ENCODE data around the gene SECTM1.

DNA sequence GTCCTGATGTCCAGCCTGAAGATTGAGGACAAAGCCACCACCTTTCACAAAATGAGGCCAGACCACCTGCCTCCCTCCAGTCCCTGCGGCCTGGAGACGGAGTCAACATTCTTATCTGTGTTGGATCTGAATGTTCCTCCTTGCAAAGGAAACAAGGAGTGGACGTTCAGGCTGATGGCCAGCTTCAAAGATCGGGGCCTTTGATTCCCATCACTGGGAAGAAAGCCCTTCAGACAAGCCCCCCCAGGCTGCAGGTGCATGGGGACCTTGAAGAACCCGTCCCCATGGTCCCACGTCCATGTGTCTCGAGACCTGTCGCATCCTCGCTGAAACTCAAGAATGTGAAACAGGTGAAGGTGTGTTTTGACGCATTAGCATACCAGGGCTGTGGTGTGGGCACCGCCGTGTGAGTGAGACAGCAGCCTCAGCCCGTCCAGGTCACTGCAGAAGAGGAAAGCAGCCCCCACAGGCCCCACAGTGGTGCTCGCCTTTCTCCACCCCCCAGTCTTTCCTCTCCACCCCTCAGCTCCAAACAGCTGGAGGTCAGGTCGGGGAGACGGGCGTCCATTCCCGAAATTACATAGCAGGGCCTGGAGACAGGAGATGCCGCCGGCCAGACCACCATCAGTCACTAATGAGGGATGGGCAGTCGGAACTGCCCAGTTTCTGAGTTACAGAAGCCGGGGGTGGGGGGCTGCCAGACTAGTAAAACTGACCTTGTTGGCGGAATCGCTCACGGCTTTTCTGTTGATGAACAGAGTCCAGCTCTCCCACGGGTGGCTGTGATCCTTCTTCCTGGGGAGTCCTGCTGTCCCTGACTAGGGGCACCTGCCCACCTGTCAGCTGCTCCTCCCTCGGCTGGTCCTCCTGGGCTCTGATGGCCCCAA, 59.2 kb downstream of the SECTM1 start:
- TF ChIP-seq HOXA7 (CRISPR knock-in tag; IDR thresholded peaks at IDR 0.05) (no peak), KDM1A (IDR thresholded peaks at IDR 0.05; ENCODE audit: low read depth) (no peak), POLR2A (IDR thresholded peaks at IDR 0.05; ENCODE audit: low read length) (no peak), ESRRA (IDR thresholded peaks at IDR 0.05; ENCODE audit: borderline replicate concordance, low read length) (no peak), NFE2L2 (conservative IDR thresholded peaks at IDR 0.05; ENCODE audit: low read length) (no peak), RCOR1 (IDR thresholded peaks at IDR 0.05; ENCODE audit: low read depth, low read length) (no peak)
- TF ChIP-seq, protein P1, sequence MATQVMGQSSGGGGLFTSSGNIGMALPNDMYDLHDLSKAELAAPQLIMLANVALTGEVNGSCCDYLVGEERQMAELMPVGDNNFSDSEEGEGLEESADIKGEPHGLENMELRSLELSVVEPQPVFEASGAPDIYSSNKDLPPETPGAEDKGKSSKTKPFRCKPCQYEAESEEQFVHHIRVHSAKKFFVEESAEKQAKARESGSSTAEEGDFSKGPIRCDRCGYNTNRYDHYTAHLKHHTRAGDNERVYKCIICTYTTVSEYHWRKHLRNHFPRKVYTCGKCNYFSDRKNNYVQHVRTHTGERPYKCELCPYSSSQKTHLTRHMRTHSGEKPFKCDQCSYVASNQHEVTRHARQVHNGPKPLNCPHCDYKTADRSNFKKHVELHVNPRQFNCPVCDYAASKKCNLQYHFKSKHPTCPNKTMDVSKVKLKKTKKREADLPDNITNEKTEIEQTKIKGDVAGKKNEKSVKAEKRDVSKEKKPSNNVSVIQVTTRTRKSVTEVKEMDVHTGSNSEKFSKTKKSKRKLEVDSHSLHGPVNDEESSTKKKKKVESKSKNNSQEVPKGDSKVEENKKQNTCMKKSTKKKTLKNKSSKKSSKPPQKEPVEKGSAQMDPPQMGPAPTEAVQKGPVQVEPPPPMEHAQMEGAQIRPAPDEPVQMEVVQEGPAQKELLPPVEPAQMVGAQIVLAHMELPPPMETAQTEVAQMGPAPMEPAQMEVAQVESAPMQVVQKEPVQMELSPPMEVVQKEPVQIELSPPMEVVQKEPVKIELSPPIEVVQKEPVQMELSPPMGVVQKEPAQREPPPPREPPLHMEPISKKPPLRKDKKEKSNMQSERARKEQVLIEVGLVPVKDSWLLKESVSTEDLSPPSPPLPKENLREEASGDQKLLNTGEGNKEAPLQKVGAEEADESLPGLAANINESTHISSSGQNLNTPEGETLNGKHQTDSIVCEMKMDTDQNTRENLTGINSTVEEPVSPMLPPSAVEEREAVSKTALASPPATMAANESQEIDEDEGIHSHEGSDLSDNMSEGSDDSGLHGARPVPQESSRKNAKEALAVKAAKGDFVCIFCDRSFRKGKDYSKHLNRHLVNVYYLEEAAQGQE (IDR thresholded peaks at IDR 0.05), result no peak
- TF ChIP-seq, protein P2, sequence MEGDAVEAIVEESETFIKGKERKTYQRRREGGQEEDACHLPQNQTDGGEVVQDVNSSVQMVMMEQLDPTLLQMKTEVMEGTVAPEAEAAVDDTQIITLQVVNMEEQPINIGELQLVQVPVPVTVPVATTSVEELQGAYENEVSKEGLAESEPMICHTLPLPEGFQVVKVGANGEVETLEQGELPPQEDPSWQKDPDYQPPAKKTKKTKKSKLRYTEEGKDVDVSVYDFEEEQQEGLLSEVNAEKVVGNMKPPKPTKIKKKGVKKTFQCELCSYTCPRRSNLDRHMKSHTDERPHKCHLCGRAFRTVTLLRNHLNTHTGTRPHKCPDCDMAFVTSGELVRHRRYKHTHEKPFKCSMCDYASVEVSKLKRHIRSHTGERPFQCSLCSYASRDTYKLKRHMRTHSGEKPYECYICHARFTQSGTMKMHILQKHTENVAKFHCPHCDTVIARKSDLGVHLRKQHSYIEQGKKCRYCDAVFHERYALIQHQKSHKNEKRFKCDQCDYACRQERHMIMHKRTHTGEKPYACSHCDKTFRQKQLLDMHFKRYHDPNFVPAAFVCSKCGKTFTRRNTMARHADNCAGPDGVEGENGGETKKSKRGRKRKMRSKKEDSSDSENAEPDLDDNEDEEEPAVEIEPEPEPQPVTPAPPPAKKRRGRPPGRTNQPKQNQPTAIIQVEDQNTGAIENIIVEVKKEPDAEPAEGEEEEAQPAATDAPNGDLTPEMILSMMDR (IDR thresholded peaks at IDR 0.05), result no peak
- TF ChIP-seq, protein P3, sequence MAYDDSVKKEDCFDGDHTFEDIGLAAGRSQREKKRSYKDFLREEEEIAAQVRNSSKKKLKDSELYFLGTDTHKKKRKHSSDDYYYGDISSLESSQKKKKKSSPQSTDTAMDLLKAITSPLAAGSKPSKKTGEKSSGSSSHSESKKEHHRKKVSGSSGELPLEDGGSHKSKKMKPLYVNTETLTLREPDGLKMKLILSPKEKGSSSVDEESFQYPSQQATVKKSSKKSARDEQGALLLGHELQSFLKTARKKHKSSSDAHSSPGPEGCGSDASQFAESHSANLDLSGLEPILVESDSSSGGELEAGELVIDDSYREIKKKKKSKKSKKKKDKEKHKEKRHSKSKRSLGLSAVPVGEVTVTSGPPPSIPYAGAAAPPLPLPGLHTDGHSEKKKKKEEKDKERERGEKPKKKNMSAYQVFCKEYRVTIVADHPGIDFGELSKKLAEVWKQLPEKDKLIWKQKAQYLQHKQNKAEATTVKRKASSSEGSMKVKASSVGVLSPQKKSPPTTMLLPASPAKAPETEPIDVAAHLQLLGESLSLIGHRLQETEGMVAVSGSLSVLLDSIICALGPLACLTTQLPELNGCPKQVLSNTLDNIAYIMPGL (CRISPR knock-in tag; IDR thresholded peaks at IDR 0.05; ENCODE audit: borderline replicate concordance), result no peak
